Esophagus muscularis mucosa (tissue), 3 donors: ENCODE results near the gene TMIGD2.

Experiments used
- CTCF ChIP-seq, 3 experiments: fragments of 200-600 bp in 2 of 3; fragments of 450-650 bp in 1 of 3; sonication (generic) in 2 of 3; IDR thresholded peaks; one replicate each; pipeline ENCODE4 v1.5.1; 2017 to 2019; ENCODE audit warnings: antibody characterized with exemption in 3 of 3, mild to moderate bottlenecking in 2 of 3, moderate library complexity in 1 of 3
- POLR2A ChIP-seq: fragments of 450-650 bp; IDR thresholded peaks from one replicate; pipeline ENCODE4 v1.6.1; 2017; ENCODE audit warnings: antibody characterized with exemption, moderate library complexity, mild to moderate bottlenecking, low read depth
- POLR2AphosphoS5 ChIP-seq, 2 donors: sonication (generic); formaldehyde crosslinking; IDR thresholded peaks; one replicate each; pipeline ENCODE4 v1.6.1; 2017; ENCODE audit warnings: antibody characterized with exemption in 2 of 2

DNA sequence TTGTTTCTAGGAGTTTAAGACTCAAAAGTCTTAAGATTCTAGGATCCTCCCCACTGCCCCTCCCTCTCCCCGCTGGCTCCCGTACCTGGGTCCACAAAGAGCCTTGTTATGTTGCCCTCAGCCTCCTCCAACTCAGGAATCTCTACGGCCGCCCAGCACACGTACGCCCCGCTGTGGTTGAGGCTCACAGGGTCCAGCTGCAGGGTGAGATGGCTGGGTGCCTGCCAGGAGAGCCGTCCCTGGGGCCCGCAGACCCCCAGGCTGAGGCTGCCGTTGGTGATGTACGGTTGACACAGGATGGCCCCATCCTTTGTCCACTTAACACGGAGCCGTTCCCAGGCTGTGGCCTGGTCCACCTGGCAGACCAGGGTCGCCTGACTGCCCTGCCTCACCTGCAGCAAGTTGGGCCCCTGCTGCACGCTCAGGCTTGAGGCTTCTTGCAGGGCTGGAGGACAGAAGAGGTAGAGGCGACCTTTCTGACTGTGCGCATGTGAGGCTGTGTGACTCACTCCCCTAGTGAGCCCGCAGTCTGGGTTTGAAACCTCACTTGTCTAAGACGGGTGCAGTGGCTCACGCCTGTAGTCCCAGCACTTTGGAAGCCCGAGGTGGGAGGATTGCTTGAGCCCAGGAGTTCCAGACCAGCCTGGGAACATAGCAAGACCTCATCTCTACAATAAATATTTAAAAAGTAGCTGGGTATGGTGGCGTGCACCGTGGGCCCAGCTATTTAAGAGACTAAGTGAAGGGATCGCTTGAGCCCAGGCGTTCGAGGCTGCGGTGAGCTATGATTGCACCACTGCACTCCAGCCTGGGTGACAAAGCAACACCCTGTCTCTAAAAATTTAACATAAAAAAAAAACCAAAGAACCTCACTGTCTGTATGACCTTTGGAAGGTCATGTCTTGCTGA, 4.0 kb downstream of the TMIGD2 start:
- TF ChIP-seq POLR2A (no peak), CTCF (IDR thresholded peaks at IDR 0.05) (no peak), POLR2AphosphoS5 (IDR thresholded peaks at IDR 0.05) (no peak)
